Measurements from ENCODE around the gene GPR137.

DNA sequence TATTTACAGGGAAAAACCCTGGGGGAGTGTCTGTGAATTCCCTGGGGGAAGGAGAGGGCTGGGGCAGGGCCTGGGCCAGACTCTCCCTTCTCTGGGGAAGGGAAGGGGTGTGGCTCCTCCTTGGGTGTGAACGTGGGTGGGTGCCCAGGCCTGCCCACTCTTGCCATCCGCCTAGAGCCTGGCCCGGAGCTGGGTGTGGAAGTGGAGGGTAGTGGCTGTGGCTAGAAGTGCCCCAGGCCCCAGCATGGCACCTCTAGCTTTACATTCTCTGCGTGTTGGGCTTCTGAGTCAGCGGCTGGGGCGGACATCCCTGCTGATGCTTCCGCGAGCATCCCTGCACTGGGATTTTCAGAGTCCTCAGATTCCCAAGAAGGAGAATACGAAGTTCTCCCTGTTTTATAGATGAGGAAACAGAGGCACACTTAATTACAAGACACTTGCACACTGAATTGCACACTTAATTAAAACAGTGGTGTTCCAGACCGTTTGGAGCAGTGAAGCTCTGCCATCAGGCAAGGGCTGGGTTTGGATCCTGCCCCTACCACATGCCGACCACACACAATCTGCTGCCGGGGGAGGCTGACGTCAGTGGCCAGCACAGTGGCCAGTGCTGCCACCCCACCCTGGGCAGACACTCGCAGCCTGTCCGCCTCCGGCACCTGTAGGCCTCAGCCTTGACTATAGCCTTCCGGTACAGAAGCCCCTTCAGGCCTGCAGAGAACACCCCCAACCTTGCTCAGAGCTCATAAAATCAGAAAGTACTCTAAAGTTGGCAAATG, 8.8 kb upstream of the GPR137 start:
- TF ChIP-seq STAT1 (conservative IDR thresholded peaks at IDR 0.05): no peak
- TF ChIP-seq, protein P1, sequence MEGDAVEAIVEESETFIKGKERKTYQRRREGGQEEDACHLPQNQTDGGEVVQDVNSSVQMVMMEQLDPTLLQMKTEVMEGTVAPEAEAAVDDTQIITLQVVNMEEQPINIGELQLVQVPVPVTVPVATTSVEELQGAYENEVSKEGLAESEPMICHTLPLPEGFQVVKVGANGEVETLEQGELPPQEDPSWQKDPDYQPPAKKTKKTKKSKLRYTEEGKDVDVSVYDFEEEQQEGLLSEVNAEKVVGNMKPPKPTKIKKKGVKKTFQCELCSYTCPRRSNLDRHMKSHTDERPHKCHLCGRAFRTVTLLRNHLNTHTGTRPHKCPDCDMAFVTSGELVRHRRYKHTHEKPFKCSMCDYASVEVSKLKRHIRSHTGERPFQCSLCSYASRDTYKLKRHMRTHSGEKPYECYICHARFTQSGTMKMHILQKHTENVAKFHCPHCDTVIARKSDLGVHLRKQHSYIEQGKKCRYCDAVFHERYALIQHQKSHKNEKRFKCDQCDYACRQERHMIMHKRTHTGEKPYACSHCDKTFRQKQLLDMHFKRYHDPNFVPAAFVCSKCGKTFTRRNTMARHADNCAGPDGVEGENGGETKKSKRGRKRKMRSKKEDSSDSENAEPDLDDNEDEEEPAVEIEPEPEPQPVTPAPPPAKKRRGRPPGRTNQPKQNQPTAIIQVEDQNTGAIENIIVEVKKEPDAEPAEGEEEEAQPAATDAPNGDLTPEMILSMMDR (IDR thresholded peaks at IDR 0.05 in 2 of 3, conservative IDR thresholded peaks at IDR 0.05 in 1 of 3; ENCODE audit: control insufficient read depth in 2 of 3, extremely low read depth in 1 of 3, insufficient read depth in 1 of 3, low read depth in 3 of 3, low read length in 3 of 3): no peak
- TF ChIP-seq POLR2AphosphoS5 (IDR thresholded peaks at IDR 0.05; ENCODE audit: low read length): no peak
